Stimulated activated naive B cell treated with anti-CD40 and anti-IgM and Interleukin-4, amounts not matched to agents 10 μg/mL and 1 μg/mL and 100 μg/mL, for 72 hours (primary cell): ENCODE data around the gene C1QTNF3.

ENCODE experiments used
- ATAC-seq, 2 donors: fragments of 150-1000 bp; cut with Tn5 transposase; replicated peaks; 2 replicates each; pipeline ENCODE4 v1.10.0; 2021; ENCODE audit warnings: moderate library complexity in 1 of 2
- DNase-seq: peaks from one replicate; pipeline ENCODE4 v3.0.0; 2021
- H3K27ac Mint-ChIP-seq: one replicate; pipeline ENCODE4 v1.8.0; 2022; ENCODE audit warnings: mild to moderate bottlenecking, mixed read lengths
- H3K27me3 Mint-ChIP-seq, 2 donors: one replicate each; pipeline ENCODE4 v1.8.0; 2022; ENCODE audit warnings: mixed read lengths in 2 of 2
- H3K36me3 Mint-ChIP-seq, 2 donors: one replicate each; pipeline ENCODE4 v1.8.0; 2022; ENCODE audit warnings: mixed read lengths in 2 of 2, mild to moderate bottlenecking in 1 of 2
- H3K4me1 Mint-ChIP-seq, 2 donors: one replicate each; pipeline ENCODE4 v1.8.0; 2022; ENCODE audit warnings: mixed read lengths in 2 of 2, mild to moderate bottlenecking in 1 of 2
- H3K4me3 Mint-ChIP-seq, 2 donors: one replicate each; pipeline ENCODE4 v1.8.0; 2022; ENCODE audit warnings: mild to moderate bottlenecking in 2 of 2, mixed read lengths in 2 of 2, moderate library complexity in 1 of 2
- H3K9me3 Mint-ChIP-seq, 2 donors: one replicate each; pipeline ENCODE4 v1.8.0; 2022; ENCODE audit warnings: mixed read lengths in 2 of 2, mild to moderate bottlenecking in 1 of 2

C1QTNF3 gene

DNA sequence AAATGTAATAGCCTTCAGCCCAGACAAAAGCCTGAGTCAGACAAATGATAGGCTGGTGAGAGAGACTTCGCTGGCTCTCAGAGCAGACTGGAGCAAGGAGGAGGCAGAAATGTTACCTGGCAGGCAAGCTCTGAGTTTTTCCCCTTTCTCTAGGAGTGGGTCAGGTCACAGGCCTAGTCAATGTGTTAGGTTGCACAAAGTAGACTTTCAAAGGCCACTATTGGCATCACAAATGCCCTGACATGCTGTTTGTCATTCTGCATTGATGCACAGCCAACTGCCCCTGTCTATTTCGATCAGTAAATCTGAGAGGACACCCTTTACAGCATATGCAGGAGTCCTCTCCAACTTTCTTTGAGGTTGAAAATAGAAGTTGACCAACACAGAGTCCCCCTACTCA is 15.5 kb upstream of the C1QTNF3 start:
- no peaks in the 10 kb centered on the region for H3K27me3 Mint-ChIP-seq
- H3K27ac Mint-ChIP-seq = no peak overlapping the region
- ATAC-seq (no peak), DNase-seq (no peak)
- no peak overlapping the region for H3K4me3 Mint-ChIP-seq
- H3K4me1 Mint-ChIP-seq = peaks cover 0 to 6% of the 10 kb centered on the region in 2 donors
- H3K9me3 Mint-ChIP-seq = peaks cover 4 to 5% of the 10 kb centered on the region in 2 donors
- H3K36me3 Mint-ChIP-seq = peaks cover 28 to 45% of the 10 kb centered on the region in 2 donors

DNA sequence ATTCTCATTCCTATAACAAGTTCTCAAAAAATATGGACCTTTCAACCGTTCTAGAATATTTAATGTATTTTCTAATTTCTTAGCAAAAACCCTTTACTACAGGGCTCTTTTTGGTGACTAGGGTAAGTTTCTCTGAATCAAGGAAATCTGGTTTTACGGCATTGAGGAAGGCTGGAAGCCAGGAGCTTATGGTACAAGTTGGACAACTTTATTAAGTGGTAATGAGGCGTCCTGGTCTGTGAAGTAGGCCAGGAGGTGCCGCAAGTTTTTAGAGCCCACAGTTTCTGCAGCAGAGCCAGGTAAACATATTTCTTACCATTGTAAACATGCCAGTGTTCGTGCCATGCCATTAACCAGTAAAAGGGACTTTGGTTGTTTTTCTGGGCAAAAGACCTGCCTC is 14.6 kb upstream of the C1QTNF3 start:
- Mint-ChIP-seq H3K4me1 (no peaks in the 10 kb centered on the region), H3K27ac (no peak overlapping the region), H3K27me3 (no peaks in the 10 kb centered on the region), H3K9me3 (peaks cover 0 to 3% of the 10 kb centered on the region in 2 donors), H3K4me3 (no peak overlapping the region), H3K36me3 (peaks cover 22 to 37% of the 10 kb centered on the region in 2 donors)
- ATAC-seq (no peak), DNase-seq (no peak)

DNA sequence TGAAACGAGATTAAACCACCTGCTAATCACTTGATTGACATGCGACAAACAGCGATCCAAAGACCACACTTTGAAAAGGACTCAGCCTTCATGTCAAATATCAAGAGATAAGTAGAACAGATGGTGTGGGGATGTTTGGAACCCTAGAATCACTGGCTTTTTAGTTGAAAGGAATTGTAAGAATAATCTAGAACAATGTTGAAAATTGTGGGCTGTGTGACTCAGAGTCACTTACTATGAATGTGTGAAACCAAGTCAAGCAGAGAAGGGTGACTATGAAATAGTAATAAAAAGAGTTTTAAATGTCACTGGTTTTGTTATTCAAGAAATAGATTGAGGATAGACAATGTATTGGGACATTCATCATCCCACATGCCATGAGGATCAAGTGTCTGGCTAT is 14.1 kb upstream of the C1QTNF3 start:
- Mint-ChIP-seq H3K4me3 (no peak overlapping the region), H3K9me3 (peaks cover 0 to 3% of the 10 kb centered on the region in 2 donors), H3K36me3 (peaks cover 18 to 33% of the 10 kb centered on the region in 2 donors), H3K27ac (no peak overlapping the region), H3K27me3 (no peaks in the 10 kb centered on the region), H3K4me1 (no peaks in the 10 kb centered on the region)
- ATAC-seq (no peak), DNase-seq (no peak)

DNA sequence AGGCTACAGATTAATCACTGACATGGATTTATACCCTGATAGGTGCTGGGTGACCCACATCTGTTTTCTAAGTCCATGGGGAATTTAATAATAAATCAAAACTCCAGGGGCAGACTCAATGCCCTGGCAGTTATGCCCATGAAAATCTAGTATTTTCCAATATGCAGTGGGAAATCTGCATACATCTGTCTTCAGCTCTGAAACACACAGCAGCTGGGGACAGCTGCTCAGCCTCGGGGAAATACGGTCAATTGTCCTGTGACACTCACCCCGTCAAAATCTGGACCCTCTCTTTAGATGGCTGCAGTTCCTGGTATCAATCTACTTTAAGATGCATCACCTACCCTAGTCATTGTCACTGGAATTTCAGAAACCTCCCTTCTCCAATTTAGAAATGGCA is 12.7 kb upstream of the C1QTNF3 start:
- ATAC-seq (no peak), DNase-seq (no peak)
- Mint-ChIP-seq H3K9me3 (no peaks in the 10 kb centered on the region), H3K36me3 (peaks cover 11 to 31% of the 10 kb centered on the region in 2 donors), H3K4me3 (no peak overlapping the region), H3K27me3 (no peaks in the 10 kb centered on the region), H3K27ac (no peak overlapping the region), H3K4me1 (no peaks in the 10 kb centered on the region)

DNA sequence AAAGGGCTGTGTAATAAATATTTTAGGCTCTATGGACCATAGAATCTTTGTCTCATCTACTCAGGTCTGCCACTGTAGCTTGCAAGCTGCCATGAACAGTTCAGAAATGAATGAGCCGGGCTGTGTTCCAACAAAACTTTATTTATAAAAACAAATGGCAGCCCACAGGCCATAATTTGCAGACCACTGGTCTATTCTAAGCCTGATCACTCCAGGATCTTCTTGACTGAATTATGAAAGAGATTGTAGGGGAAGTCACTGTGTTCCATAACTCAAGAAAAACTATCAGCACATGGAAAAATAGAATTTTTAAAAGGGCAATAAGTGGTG is 11.4 kb upstream of the C1QTNF3 start:
- Mint-ChIP-seq H3K36me3 (peaks cover 19 to 35% of the 10 kb centered on the region in 2 donors), H3K27me3 (no peaks in the 10 kb centered on the region), H3K4me3 (no peak overlapping the region), H3K4me1 (no peaks in the 10 kb centered on the region), H3K9me3 (no peaks in the 10 kb centered on the region), H3K27ac (no peak overlapping the region)
- DNase-seq = no peak
- no peak for ATAC-seq

DNA sequence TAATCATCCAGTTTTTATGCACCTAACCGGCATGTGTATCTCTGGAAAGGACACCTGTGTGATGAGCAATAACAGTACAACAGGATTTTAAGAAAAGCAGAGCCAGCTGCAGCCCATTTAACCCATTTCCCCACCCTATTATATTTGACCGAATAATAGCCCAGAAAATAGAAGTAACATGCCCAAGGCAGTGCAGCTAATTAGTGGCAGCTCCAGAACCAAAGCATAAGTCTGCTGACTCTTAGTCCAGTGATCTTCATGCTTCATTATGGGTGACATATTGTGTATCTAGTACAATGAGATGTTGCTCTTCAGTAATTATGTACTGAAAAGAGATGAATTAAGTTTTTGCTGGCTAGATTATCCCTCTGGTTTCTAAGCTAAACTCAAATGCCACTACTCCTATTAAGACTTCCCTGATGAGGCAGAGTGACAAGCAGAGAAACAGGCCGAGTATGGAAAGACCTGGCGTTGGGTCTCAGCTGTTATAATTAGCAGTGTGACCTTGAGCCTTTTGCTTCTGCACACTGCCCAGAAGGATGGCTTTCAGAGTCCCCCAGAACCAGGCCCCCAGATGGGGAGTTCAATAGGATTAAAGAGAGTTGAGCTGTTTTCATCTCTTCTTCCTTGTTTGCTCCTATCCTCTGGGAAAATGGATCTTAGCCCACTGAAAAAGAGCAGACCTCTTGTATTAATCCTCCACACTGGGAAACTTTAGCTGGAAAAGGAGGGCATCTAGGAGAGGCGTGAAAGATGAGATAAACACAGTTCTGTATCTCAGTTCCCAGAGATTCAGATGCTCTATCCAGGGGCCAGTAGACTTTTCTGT is 10.8 kb upstream of the C1QTNF3 start:
- Mint-ChIP-seq H3K27ac (no peak overlapping the region), H3K4me3 (no peak overlapping the region), H3K4me1 (no peaks in the 10 kb centered on the region), H3K36me3 (peaks cover 19 to 32% of the 10 kb centered on the region in 2 donors), H3K27me3 (no peaks in the 10 kb centered on the region), H3K9me3 (no peaks in the 10 kb centered on the region)
- no peak for DNase-seq
- no peak for ATAC-seq

DNA sequence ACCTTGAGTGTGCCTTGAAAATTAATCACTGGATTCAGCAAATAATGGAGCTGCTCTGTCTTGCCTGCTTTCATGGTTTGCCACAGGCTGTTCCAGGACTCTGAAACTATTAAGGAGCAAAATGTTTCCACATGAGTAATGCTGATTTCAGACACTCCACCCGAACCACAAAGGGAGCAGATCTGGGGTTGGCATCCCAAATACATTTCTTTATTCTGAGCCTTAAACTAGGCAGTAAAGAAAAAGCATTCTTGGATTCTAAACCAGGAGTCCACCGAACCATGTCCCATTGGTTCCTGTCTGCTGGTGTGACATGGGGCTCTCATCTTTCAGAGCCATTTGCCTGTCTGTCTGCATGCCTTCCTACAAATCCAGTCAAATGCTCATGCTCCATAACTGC is 10.1 kb upstream of the C1QTNF3 start:
- ATAC-seq (no peak), DNase-seq (no peak)
- Mint-ChIP-seq H3K4me3 (no peak overlapping the region), H3K27ac (no peak overlapping the region), H3K9me3 (no peaks in the 10 kb centered on the region), H3K36me3 (peaks cover 17 to 30% of the 10 kb centered on the region in 2 donors), H3K4me1 (peaks cover 0 to under 1% of the 10 kb centered on the region in 2 donors), H3K27me3 (no peaks in the 10 kb centered on the region)

DNA sequence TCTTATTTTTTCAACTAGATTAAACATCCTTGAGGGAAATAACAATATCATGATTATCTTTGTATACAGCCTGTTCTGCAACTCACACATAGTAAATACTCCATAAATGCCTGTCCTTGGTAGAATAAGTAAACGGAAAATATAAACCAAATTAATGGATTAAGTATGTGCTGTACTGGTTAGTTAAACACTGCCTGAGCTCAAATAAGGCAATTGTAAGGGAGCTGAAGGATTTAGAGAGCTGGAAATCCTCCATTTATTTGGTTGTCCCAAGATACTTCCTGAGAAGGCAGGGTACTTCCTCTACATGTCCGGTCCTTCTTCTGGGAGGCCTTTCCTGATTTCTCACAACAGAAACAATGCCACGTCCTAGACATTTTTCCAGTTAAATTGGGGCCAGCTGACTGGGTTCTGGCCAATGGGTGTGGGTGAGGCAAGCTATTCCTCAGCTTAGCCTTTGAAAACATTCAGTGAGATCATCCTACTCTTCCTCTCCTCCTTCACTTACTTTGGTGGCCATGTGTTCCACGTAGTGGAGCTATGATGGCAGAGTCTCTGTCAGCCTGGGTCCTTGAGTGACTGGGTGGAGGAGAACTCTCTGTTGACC is 8.5 kb upstream of the C1QTNF3 start:
- DNase-seq (no peak), ATAC-seq (no peak)
- no peak overlapping the region for H3K27ac Mint-ChIP-seq
- H3K9me3 Mint-ChIP-seq = no peaks in the 10 kb centered on the region
- H3K27me3 Mint-ChIP-seq = no peaks in the 10 kb centered on the region
- H3K36me3 Mint-ChIP-seq = peaks cover 16 to 30% of the 10 kb centered on the region in 2 donors
- peaks cover 0 to 2% of the 10 kb centered on the region in 2 donors for H3K4me1 Mint-ChIP-seq
- H3K4me3 Mint-ChIP-seq = no peak overlapping the region

DNA sequence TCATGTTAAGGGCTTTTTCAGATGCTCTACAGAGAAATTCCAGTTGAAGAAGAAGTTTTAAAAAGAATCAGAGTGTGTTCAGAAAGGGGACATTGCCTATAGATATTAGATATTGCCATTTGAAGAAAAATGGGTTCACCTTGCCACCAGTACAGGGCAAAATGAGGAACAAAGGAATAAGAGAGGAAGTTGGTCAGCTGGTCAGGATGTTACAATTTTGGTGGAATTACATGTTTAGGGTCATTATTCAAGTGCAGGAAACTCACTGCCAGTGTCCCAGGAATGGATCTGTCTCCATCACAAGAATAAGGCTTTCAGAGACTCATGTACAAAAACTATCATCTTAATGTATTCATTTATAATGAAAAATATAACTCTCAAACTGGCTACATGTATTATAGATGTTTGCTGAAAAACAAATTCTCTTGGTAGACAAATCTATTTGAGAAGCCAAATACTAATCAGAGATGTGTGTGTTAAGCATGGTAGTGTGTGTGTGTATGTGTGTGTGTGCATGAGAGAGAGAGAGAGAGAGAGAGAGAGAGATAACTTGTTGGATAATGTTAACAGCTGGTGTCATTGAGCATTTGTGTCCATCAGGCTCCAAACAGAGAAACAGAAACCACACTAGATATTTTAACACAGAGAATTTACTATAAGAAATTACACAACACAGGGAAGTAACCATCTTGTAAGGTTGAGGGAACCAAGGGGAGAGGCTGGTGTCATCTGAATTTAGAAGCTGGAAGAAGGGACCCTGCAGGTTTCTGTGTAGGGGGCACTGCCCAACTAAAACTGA is 5.0 kb upstream of the C1QTNF3 start:
- ATAC-seq = no peak
- H3K4me3 Mint-ChIP-seq = no peak overlapping the region
- peaks cover 16 to 27% of the 10 kb centered on the region in 2 donors for H3K36me3 Mint-ChIP-seq
- H3K4me1 Mint-ChIP-seq = peaks cover 5 to 9% of the 10 kb centered on the region in 2 donors
- no peaks in the 10 kb centered on the region for H3K9me3 Mint-ChIP-seq
- H3K27me3 Mint-ChIP-seq = no peaks in the 10 kb centered on the region
- H3K27ac Mint-ChIP-seq = no peak overlapping the region
- DNase-seq = no peak

DNA sequence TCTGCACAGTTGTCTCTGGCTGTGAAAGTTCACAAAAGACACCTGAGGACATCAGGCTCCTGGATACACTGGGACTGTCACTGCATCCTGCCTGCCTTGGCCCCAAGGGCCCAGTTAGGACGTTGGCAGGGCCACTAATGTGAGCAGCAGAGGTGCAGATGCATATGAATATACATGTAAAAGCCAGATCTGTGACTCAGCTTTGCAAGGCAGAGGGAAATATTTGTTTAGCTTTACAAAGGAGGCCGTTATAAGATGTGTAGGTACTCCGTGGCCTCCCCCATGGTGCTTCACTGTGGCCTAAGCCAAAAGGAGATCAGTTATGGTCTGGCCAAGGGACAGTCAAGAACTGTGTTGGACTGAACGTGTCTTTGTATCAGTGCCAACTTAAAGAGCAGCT is 4.1 kb upstream of the C1QTNF3 start:
- no peak for ATAC-seq
- Mint-ChIP-seq H3K36me3 (peaks cover 16 to 27% of the 10 kb centered on the region in 2 donors), H3K27ac (no peak overlapping the region), H3K9me3 (no peaks in the 10 kb centered on the region), H3K4me3 (no peak overlapping the region), H3K4me1 (peaks cover 13 to 17% of the 10 kb centered on the region in 2 donors), H3K27me3 (no peaks in the 10 kb centered on the region)
- DNase-seq = no peak

DNA sequence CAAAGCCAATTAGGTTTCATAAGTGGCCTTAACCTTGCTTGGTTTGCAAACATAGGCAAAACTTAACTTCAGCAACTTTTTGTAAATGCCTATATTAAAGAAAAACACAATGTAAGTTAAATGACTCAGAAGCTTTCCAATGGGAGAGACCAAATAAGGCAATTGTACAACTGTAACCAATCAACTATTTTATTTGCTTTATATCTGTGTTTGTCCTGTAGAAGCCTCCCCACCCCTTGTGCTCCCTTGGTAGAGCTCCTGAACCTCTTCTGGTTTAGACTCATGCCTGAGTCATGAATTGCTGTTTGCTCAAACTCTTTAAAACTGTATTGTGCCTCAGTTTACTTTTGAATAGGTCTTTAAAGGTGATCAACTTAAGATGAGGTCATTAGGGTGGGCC is 3.0 kb upstream of the C1QTNF3 start:
- ATAC-seq (no peak), DNase-seq (no peak)
- H3K27me3 Mint-ChIP-seq = no peaks in the 10 kb centered on the region
- no peak overlapping the region for H3K27ac Mint-ChIP-seq
- H3K9me3 Mint-ChIP-seq = no peaks in the 10 kb centered on the region
- H3K36me3 Mint-ChIP-seq = peaks cover 12 to 18% of the 10 kb centered on the region in 2 donors
- no peak overlapping the region for H3K4me3 Mint-ChIP-seq
- peaks cover 13 to 23% of the 10 kb centered on the region in 2 donors for H3K4me1 Mint-ChIP-seq

DNA sequence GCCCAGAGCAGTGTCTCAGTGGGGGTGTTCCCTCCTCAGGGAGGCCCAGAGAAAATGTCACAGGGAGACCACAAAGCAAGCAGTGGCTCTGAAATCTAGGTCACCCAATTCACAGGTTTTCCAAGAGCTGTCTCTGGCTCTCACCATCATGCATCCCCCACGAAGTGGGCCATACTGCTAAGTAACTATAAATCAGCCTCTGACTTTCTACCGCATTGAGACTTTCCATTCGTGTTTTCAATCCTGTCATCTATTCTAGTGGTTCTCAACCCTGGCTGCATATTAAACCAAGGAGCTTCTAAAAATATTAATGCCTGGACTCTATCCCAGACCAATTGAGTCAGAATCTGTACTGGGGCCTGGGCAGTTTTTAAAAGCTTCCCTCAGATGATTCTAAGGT is 2.0 kb upstream of the C1QTNF3 start:
- Mint-ChIP-seq H3K9me3 (no peaks in the 10 kb centered on the region), H3K4me1 (peaks cover 13 to 25% of the 10 kb centered on the region in 2 donors), H3K4me3 (no peak overlapping the region), H3K36me3 (peaks cover 4 to 13% of the 10 kb centered on the region in 2 donors), H3K27me3 (no peaks in the 10 kb centered on the region), H3K27ac (no peak overlapping the region)
- no peak for DNase-seq
- ATAC-seq = no peak

DNA sequence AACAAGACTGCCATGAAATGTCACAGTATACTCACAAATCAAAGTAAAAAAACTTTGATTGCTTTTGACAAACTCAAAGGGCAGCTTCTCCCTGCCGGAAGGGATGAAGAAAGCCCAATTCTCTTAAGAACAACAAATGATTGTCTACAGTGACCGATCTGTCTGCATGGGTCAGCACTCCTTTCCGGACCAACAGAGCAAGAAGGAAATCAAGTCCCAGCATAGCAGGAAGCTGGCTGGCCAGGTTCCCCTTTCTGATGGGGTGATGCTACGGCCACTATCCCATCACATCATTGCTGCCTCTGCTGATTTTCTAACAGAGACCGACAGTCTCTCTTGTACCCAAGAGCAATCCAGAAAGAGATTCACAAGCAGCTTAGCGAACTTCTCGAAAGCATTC is 692 bp downstream of the C1QTNF3 start:
- Mint-ChIP-seq H3K36me3 (peaks cover 0 to 8% of the 10 kb centered on the region in 2 donors), H3K9me3 (no peaks in the 10 kb centered on the region), H3K27me3 (no peaks in the 10 kb centered on the region), H3K4me3 (no peak overlapping the region), H3K27ac (peak overlapping the region; percentile 33), H3K4me1 (peaks cover 11 to 25% of the 10 kb centered on the region in 2 donors)
- ATAC-seq (peak; percentile 53 to 58), DNase-seq (no peak)

DNA sequence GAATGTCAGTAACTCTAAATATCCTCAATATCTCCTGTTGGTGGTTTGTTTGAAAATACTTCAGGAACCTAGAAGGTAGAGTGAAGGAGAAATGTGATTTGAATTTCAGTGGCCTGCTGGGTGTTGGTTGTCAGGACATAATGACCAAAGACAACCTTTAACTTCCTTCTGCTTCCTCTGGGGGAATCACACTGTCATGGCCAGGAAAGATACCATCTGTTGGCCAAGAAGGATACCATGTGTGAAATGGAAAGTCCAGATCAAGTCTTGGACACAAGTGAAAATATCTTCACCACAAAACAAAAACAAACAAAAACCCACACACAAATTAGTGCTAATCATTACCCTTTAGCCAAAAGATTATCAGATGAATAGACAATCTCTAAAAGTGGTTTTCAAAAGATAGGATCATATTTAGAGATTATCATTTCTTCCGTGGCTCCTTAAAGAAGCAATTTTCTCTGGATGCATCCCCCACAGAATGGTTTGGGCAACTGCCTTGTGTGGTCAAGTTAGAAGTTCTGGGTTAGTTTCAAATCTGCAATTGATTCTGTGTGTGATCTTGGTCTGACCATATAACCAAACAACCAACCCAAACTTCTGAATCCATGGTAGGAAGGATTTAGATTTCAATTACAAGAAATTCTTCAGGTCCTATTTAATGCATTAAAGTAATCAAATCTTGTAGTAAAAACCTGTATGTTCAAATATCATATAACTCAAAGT is 1.6 kb downstream of the C1QTNF3 start:
- H3K4me1 Mint-ChIP-seq = peaks cover 11 to 25% of the 10 kb centered on the region in 2 donors
- ATAC-seq (no peak), DNase-seq (no peak)
- no peak overlapping the region for H3K4me3 Mint-ChIP-seq
- H3K36me3 Mint-ChIP-seq = peaks cover 0 to 12% of the 10 kb centered on the region in 2 donors
- H3K27me3 Mint-ChIP-seq = no peaks in the 10 kb centered on the region
- no peak overlapping the region for H3K27ac Mint-ChIP-seq
- no peaks in the 10 kb centered on the region for H3K9me3 Mint-ChIP-seq
